DOHH2 (cell line): ENCODE data around the gene SLC39A13.

Source experiments
- H3F3A ChIP-seq: fragments of 200-600 bp; sonication (generic), shearing (Covaris generic); 2 replicates; pipeline ENCODE4 v1.6.0; 2016; ENCODE audit warnings: antibody characterized with exemption, mild to moderate bottlenecking; ENCODE audit not compliant: control insufficient read depth, insufficient read depth
- H3K27ac ChIP-seq: fragments of 200-600 bp; sonication (generic); 2 replicates; pipeline ENCODE4 v1.5.1; 2014; ENCODE audit warnings: low read depth, mild to moderate bottlenecking, low read length, moderate library complexity
- H3K27me3 ChIP-seq: fragments of 200-600 bp; sonication (generic); 2 replicates; pipeline ENCODE4 v1.6.1; 2014; ENCODE audit warnings: mild to moderate bottlenecking, low read length, mixed read lengths; ENCODE audit not compliant: control insufficient read depth
- H3K36me3 ChIP-seq: fragments of 200-600 bp; sonication (generic); 2 replicates; pipeline ENCODE4 v1.6.1; 2014; ENCODE audit warnings: mild to moderate bottlenecking, low read length, moderate library complexity, mixed read lengths; ENCODE audit not compliant: control insufficient read depth
- H3K4me1 ChIP-seq: fragments of 200-600 bp; sonication (generic); 2 replicates; pipeline ENCODE4 v1.6.1; 2014; ENCODE audit warnings: mild to moderate bottlenecking, low read length, mixed read lengths; ENCODE audit not compliant: control insufficient read depth
- H3K4me2 ChIP-seq: fragments of 200-600 bp; sonication (generic); 2 replicates; pipeline ENCODE4 v1.6.0; 2014; ENCODE audit warnings: mild to moderate bottlenecking, low read length, moderate library complexity
- H3K4me3 ChIP-seq: fragments of 200-600 bp; sonication (generic); 2 replicates; pipeline ENCODE4 v1.5.1; 2014; ENCODE audit warnings: mild to moderate bottlenecking, low read length, mixed read lengths
- H3K79me2 ChIP-seq: fragments of 200-600 bp; sonication (generic); 2 replicates; pipeline ENCODE4 v1.6.1; 2014; ENCODE audit warnings: mild to moderate bottlenecking, low read length, mixed read lengths; ENCODE audit not compliant: control insufficient read depth
- H3K9me2 ChIP-seq: fragments of 200-600 bp; sonication (generic); replicated peaks from 2 replicates; pipeline ENCODE4 v1.6.1; 2014; ENCODE audit warnings: mild to moderate bottlenecking, low read length, mixed read lengths; ENCODE audit not compliant: control insufficient read depth
- H3K9me3 ChIP-seq: fragments of 200-600 bp; sonication (generic); 2 replicates; pipeline ENCODE4 v1.6.1; 2014; ENCODE audit warnings: antibody characterized with exemption, low read length, mixed read lengths; ENCODE audit not compliant: control insufficient read depth, insufficient read depth
- H4K20me1 ChIP-seq: fragments of 200-600 bp; sonication (generic); 2 replicates; pipeline ENCODE4 v1.6.0; 2014; ENCODE audit warnings: low read depth, mild to moderate bottlenecking, antibody characterized with exemption, low read length, moderate library complexity; ENCODE audit not compliant: control insufficient read depth, insufficient read depth
- CTCF ChIP-seq: fragments of 200-600 bp; sonication (generic); IDR thresholded peaks from one replicate; pipeline ENCODE4 v1.5.1; 2014; ENCODE audit warnings: antibody characterized with exemption, mild to moderate bottlenecking, low read depth, low read length; ENCODE audit not compliant: poor library complexity, severe bottlenecking
- EZH2phosphoT487 ChIP-seq: fragments of 200-600 bp; sonication (generic); IDR thresholded peaks from 2 replicates; pipeline ENCODE4 v1.6.1; 2017; ENCODE audit warnings: borderline replicate concordance, mild to moderate bottlenecking, antibody characterized with exemption, low read length, moderate library complexity, mixed read lengths

SLC39A13 gene

GRCh38 chr11:47392546-47393162 lies 15.7 kb upstream of the SLC39A13 start:
- Histone ChIP-seq H3K4me1 (peaks cover 67% of the 10 kb centered on the region), H3K9me2 (no peaks in the 10 kb centered on the region), H3K36me3 (no peaks in the 10 kb centered on the region), H3K4me3 (no peak overlapping the region), H3K79me2 (no peaks in the 10 kb centered on the region), H3K9me3 (no peaks in the 10 kb centered on the region), H3K27me3 (no peaks in the 10 kb centered on the region), H3F3A (no peaks in the 10 kb centered on the region), H3K27ac (no peak overlapping the region; the same call in 1 of the 2 replicates), H3K4me2 (peak overlapping the region; percentile 90; the same call in 1 of the 2 replicates), H4K20me1 (no peaks in the 10 kb centered on the region)
- TF ChIP-seq CTCF = no peak
- TF ChIP-seq EZH2phosphoT487 = no peak

GRCh38 chr11:47393163-47394049 lies 15.0 kb upstream of the SLC39A13 start:
- H3K4me2 ChIP-seq = peak overlapping the region; percentile 90
- H3K79me2 ChIP-seq = no peaks in the 10 kb centered on the region
- H3K4me3 ChIP-seq = peak overlapping the region; percentile 72
- H3F3A ChIP-seq = peaks cover 2% of the 10 kb centered on the region; the same call in 1 of the 2 replicates
- H3K36me3 ChIP-seq = no peaks in the 10 kb centered on the region
- H4K20me1 ChIP-seq = no peaks in the 10 kb centered on the region
- no peaks in the 10 kb centered on the region for H3K9me2 ChIP-seq
- peak overlapping the region; percentile 20; the same call in 1 of the 2 replicates for H3K27ac ChIP-seq
- peaks cover 68% of the 10 kb centered on the region for H3K4me1 ChIP-seq
- TF ChIP-seq CTCF = no peak
- no peak for TF ChIP-seq EZH2phosphoT487
- H3K9me3 ChIP-seq = no peaks in the 10 kb centered on the region
- no peaks in the 10 kb centered on the region for H3K27me3 ChIP-seq

GRCh38 chr11:47394050-47394321 lies 14.4 kb upstream of the SLC39A13 start:
- no peaks in the 10 kb centered on the region for H3K9me2 ChIP-seq
- no peaks in the 10 kb centered on the region for H3K27me3 ChIP-seq
- H3K36me3 ChIP-seq = no peaks in the 10 kb centered on the region
- no peak for TF ChIP-seq CTCF
- no peak for TF ChIP-seq EZH2phosphoT487
- peaks cover 74% of the 10 kb centered on the region for H3K4me1 ChIP-seq
- H3K4me3 ChIP-seq = peak overlapping the region; percentile 72
- H3K79me2 ChIP-seq = no peaks in the 10 kb centered on the region
- H3K4me2 ChIP-seq = peak overlapping the region; percentile 90
- H3K9me3 ChIP-seq = no peaks in the 10 kb centered on the region
- peaks cover 6% of the 10 kb centered on the region for H3F3A ChIP-seq
- H3K27ac ChIP-seq = peak overlapping the region; percentile 83
- no peaks in the 10 kb centered on the region for H4K20me1 ChIP-seq
